HG03045 (cell line): Measurements from ENCODE around the gene COIL.

Experiments used
- ATAC-seq: cut with Tn5 transposase; IDR thresholded peaks from one replicate; pipeline ENCODE4 v1.9.1; 2021; ENCODE audit warnings: mild to moderate bottlenecking, moderate library complexity; ENCODE audit not compliant: unreplicated experiment

COIL gene

GRCh38 chr17:56912105-56912999, 48.5 kb downstream of the COIL start:
- ATAC-seq: no peak

GRCh38 chr17:56910509-56911235, 50.2 kb downstream of the COIL start:
- no peak for ATAC-seq

- no peak for ATAC-seq
Observed at GRCh38 chr17:56909742-56910508, 50.9 kb downstream of the COIL start.

- ATAC-seq: peak; percentile 76
Observed at GRCh38 chr17:56908001-56908542, 52.8 kb downstream of the COIL start.

GRCh38 chr17:56903560-56903959, 57.3 kb downstream of the COIL start:
- ATAC-seq: no peak

GRCh38 chr17:56902348-56902747, 58.5 kb downstream of the COIL start:
- ATAC-seq: no peak

GRCh38 chr17:56899403-56899802, 61.4 kb downstream of the COIL start:
- no peak for ATAC-seq

GRCh38 chr17:56898874-56899273, 62.0 kb downstream of the COIL start:
- no peak for ATAC-seq

- no peak for ATAC-seq
Observed at GRCh38 chr17:56897646-56898424, 63.0 kb downstream of the COIL start.

GRCh38 chr17:56896968-56897359, 63.9 kb downstream of the COIL start:
- no peak for ATAC-seq

- no peak for ATAC-seq
Observed at GRCh38 chr17:56896217-56896967, 64.5 kb downstream of the COIL start.

- no peak for ATAC-seq
Observed at GRCh38 chr17:56894859-56895455, 65.9 kb downstream of the COIL start.

- ATAC-seq: no peak
Observed at GRCh38 chr17:56893503-56893902, 67.3 kb downstream of the COIL start.

- ATAC-seq: no peak
Observed at GRCh38 chr17:56892333-56892732, 68.5 kb downstream of the COIL start.

- no peak for ATAC-seq
Observed at GRCh38 chr17:56891751-56892150, 69.1 kb downstream of the COIL start.

- no peak for ATAC-seq
Observed at GRCh38 chr17:56890906-56891674, 69.8 kb downstream of the COIL start.

- no peak for ATAC-seq
Observed at GRCh38 chr17:56890390-56890789, 70.5 kb downstream of the COIL start.
